ENCODE data around the gene PROM1. TPM values are rescaled to one million over a fixed set of nuclear protein-coding genes. Genes with fewer than 3 reads are reported as not detected.

PROM1 gene
- total RNA-seq, 1 donor from 2014 or later, result 2.9 TPM

DNA sequence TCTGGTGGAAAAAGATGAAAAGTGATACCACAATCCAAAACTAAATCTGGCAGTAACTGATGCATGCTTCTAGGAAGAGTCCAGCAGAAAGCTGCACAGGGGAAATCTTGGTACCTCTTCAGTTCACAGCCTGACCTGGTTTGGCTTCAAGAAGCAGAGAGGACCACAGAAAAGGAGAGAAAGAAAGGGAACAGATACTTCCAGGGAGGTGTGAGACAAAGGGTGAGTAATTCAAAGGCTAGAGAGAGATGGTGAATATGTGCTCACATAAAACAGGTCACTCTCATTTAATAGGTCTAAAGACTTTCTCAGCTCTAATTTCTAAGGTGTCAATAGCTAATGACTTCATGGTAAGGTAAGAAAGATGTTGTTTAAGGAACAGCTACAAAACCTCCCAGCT lies 132.0 kb downstream of the PROM1 start:
- intact Hi-C loops (cut with micrococcal nuclease), result loop anchor here (10.0 kb wide), 1 partner anchor 147 kb away; no protein-coding TSS in a partner anchor
- Histone ChIP-seq H3K4me3 (no peak overlapping the region), H3K27ac (replicated peaks) (no peak overlapping the region), H3K36me3 (no peaks in the 10 kb centered on the region), H3K4me1 (no peaks in the 10 kb centered on the region), H3K9me3 (replicated peaks) (no peaks in the 10 kb centered on the region), H3K27me3 (ENCODE audit: low read depth) (no peaks in the 10 kb centered on the region)
- no peak for TF ChIP-seq CTCF (IDR thresholded peaks at IDR 0.05; ENCODE audit: borderline replicate concordance)
- no peak for DNase-seq

DNA sequence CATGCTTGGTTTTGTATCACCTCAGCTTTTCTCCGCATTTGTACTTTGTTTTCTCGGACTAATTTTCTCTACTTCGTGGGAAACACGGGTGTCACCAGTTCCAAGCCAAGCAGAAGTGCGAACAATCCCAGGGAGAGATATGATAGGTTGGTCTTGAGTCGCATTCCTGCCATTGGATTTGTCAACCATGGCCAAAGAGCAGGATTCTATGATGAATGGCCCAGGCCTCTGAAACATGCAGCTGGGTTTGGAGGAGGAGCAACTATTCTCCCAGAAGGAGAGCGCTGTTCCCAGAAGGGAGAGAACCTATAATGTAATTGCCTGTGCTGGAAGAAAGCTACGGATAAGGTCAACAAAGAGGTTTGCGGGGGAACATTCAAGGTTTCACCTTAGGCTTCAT lies 135.0 kb downstream of the PROM1 start:
- Histone ChIP-seq H3K27me3 (ENCODE audit: low read depth) (peaks cover 5% of the 10 kb centered on the region), H3K27ac (replicated peaks) (no peak overlapping the region), H3K4me3 (no peak overlapping the region), H3K4me1 (no peaks in the 10 kb centered on the region), H3K36me3 (no peaks in the 10 kb centered on the region), H3K9me3 (replicated peaks) (no peaks in the 10 kb centered on the region)
- intact Hi-C loops (cut with micrococcal nuclease), result no loop called here
- TF ChIP-seq CTCF (IDR thresholded peaks at IDR 0.05; ENCODE audit: borderline replicate concordance), result no peak
- no peak for DNase-seq

GRCh38 chr4:15947684-15948083 lies 136.1 kb downstream of the PROM1 start:
- no peak for TF ChIP-seq CTCF (IDR thresholded peaks at IDR 0.05; ENCODE audit: borderline replicate concordance)
- intact Hi-C loops (cut with micrococcal nuclease), result no loop called here
- H3K4me1 ChIP-seq, result no peaks in the 10 kb centered on the region
- H3K36me3 ChIP-seq, result no peaks in the 10 kb centered on the region
- DNase-seq, result no peak
- peaks cover 5% of the 10 kb centered on the region for H3K27me3 ChIP-seq (ENCODE audit: low read depth)
- no peak overlapping the region for H3K27ac ChIP-seq (replicated peaks)
- H3K4me3 ChIP-seq, result no peak overlapping the region
- no peaks in the 10 kb centered on the region for H3K9me3 ChIP-seq (replicated peaks)

GRCh38 chr4:15945516-15945915 lies 138.3 kb downstream of the PROM1 start:
- TF ChIP-seq CTCF (IDR thresholded peaks at IDR 0.05; ENCODE audit: borderline replicate concordance), result no peak
- Histone ChIP-seq H3K4me3 (no peak overlapping the region), H3K36me3 (no peaks in the 10 kb centered on the region), H3K9me3 (replicated peaks) (no peaks in the 10 kb centered on the region), H3K27ac (replicated peaks) (no peak overlapping the region), H3K4me1 (no peaks in the 10 kb centered on the region), H3K27me3 (ENCODE audit: low read depth) (peaks cover 22% of the 10 kb centered on the region)
- no peak for DNase-seq
- intact Hi-C loops (cut with micrococcal nuclease), result no loop called here

DNA sequence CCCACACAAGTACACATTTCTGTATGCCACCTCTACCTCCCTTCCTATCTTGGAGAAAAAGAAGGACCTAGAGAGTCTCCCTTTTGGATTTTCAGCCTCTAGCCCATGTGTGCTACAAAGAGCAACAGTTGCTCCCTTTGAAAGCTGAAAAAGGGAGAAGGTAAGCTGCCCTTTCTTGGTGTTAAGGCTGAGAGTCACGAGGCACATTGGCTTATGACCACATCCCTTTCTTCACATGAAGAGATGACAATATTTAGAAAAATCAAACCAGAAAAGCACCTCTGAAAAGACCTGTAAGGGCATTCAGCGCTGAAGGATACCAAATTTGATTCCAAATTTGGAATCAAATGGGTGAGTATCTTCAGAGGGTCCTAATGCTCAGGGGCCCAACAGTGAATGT lies 138.9 kb downstream of the PROM1 start:
- DNase-seq, result no peak
- Histone ChIP-seq H3K27ac (replicated peaks) (no peak overlapping the region), H3K4me1 (no peaks in the 10 kb centered on the region), H3K4me3 (no peak overlapping the region), H3K27me3 (ENCODE audit: low read depth) (peaks cover 28% of the 10 kb centered on the region), H3K9me3 (replicated peaks) (no peaks in the 10 kb centered on the region), H3K36me3 (no peaks in the 10 kb centered on the region)
- intact Hi-C loops (cut with micrococcal nuclease), result no loop called here
- no peak for TF ChIP-seq CTCF (IDR thresholded peaks at IDR 0.05; ENCODE audit: borderline replicate concordance)

GRCh38 chr4:15942283-15942682 lies 141.5 kb downstream of the PROM1 start:
- no peak for DNase-seq
- Histone ChIP-seq H3K27me3 (ENCODE audit: low read depth) (peaks cover 47% of the 10 kb centered on the region), H3K4me1 (no peaks in the 10 kb centered on the region), H3K27ac (replicated peaks) (no peak overlapping the region), H3K4me3 (no peak overlapping the region), H3K9me3 (replicated peaks) (no peaks in the 10 kb centered on the region), H3K36me3 (no peaks in the 10 kb centered on the region)
- intact Hi-C loops (cut with micrococcal nuclease), result no loop called here
- no peak for TF ChIP-seq CTCF (IDR thresholded peaks at IDR 0.05; ENCODE audit: borderline replicate concordance)

Measured in left ventricle myocardium inferior (tissue), 1 donor.